Esophagus squamous epithelium (tissue), 4 donors: ENCODE results near the gene TMEM221.

Source experiments
- POLR2A ChIP-seq, 4 donors: fragments of 450-650 bp; IDR thresholded peaks; one replicate each; pipeline ENCODE4 v1.6.1; 2017; ENCODE audit warnings: antibody characterized with exemption in 4 of 4, mild to moderate bottlenecking in 4 of 4, moderate library complexity in 3 of 4
- TF ChIP-seq, protein P1 (sequence below), 6 experiments: fragments of 450-650 bp in 4 of 6; fragments of 200-600 bp in 2 of 6; sonication (generic) in 2 of 6; IDR thresholded peaks; one replicate each; pipeline ENCODE4 v1.5.1; 2016 to 2019; ENCODE audit warnings: antibody characterized with exemption in 6 of 6, mild to moderate bottlenecking in 4 of 6, moderate library complexity in 4 of 6

DNA sequence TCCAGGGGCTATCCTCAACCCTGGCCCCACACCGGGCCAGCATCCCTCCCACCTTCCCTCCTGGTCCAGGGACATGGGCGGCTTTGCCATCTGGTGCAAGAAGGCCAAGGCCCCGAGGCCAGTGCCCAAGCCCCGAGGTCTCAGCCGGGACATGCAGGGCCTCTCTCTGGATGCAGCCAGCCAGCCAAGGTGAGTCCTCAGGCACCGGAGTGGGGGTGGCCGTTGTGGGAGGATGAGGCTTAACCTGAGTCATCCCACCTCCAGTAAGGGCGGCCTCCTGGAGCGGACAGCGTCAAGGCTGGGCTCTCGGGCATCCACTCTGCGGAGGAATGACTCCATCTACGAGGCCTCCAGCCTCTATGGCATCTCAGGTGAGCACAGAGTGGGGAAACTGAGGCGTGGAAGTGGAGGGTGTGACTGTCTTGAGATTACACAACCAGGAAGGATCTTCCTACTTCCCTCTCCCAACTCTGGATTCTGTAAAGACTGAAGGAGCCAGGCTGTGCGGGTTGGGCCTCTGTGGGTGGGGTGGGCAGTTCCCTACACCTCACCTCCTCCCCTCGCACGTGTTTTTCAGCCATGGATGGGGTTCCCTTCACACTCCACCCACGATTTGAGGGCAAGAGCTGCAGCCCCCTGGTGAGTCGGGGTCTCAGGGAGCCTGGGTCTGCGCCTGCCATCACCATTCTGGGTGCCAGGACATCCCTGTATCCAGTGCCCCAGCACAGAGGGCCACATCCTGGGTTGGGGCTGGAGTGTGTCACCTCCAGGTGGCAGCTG, 24.8 kb downstream of the TMEM221 start:
- TF ChIP-seq, protein P1, sequence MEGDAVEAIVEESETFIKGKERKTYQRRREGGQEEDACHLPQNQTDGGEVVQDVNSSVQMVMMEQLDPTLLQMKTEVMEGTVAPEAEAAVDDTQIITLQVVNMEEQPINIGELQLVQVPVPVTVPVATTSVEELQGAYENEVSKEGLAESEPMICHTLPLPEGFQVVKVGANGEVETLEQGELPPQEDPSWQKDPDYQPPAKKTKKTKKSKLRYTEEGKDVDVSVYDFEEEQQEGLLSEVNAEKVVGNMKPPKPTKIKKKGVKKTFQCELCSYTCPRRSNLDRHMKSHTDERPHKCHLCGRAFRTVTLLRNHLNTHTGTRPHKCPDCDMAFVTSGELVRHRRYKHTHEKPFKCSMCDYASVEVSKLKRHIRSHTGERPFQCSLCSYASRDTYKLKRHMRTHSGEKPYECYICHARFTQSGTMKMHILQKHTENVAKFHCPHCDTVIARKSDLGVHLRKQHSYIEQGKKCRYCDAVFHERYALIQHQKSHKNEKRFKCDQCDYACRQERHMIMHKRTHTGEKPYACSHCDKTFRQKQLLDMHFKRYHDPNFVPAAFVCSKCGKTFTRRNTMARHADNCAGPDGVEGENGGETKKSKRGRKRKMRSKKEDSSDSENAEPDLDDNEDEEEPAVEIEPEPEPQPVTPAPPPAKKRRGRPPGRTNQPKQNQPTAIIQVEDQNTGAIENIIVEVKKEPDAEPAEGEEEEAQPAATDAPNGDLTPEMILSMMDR (IDR thresholded peaks at IDR 0.05): no peak
- TF ChIP-seq POLR2A (IDR thresholded peaks at IDR 0.05): no peak
